ENCODE measurements around the gene MICAL1. TPM values are rescaled to one million over a fixed set of nuclear protein-coding genes. Genes with fewer than 3 reads are reported as not detected.

MICAL1 gene
- total RNA-seq, 1 experiment from 2014 or later: 92.9 TPM

DNA sequence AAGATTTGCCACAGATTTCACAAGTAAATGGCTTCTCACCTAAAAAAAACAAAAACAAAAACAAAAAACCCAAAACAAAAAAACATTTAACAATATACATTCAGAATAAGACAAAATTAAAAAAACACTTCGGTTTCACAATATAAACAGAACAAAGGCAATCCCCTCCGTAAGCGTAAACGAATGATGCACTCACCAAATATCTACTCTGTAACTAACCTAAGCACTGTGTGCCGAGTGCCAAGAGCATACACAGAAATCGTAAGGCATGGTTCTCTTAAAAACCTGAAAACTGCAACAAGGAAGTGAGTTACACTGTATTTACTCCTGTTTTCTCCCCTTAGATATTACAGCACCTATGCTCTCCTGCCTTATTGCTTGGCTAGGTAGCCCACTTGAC is 12.1 kb upstream of the MICAL1 start:
- Histone ChIP-seq H2AFZ (ENCODE audit: low read length) (no peak overlapping the region), H2BK12ac (ENCODE audit: insufficient read length, low read depth, low read length) (no peak overlapping the region), H4K91ac (ENCODE audit: insufficient read length, low read depth, low read length) (no peak overlapping the region), H3K27ac (ENCODE audit: insufficient read length, low read depth, low read length) (no peak overlapping the region), H3K56ac (ENCODE audit: insufficient read length, low read depth, low read length) (no peak overlapping the region), H3K18ac (ENCODE audit: insufficient read length, low read depth, low read length) (no peak overlapping the region), H3K23me2 (ENCODE audit: insufficient read length, low read depth, low read length, poor library complexity, severe bottlenecking) (no peaks in the 10 kb centered on the region), H2AK5ac (ENCODE audit: insufficient read length, low read length) (no peak overlapping the region), H2BK5ac (ENCODE audit: insufficient read length, low read length) (no peak overlapping the region), H4K8ac (replicated peaks; ENCODE audit: insufficient read length, low read depth, low read length) (no peak overlapping the region), H3K4me1 (ENCODE audit: insufficient read depth, low read length) (no peaks in the 10 kb centered on the region), H3K27me3 (ENCODE audit: insufficient read depth, low read length) (no peaks in the 10 kb centered on the region), H3K23ac (ENCODE audit: insufficient read length, low read depth, low read length) (no peak overlapping the region), H3K9ac (ENCODE audit: extremely low read depth, insufficient read length, low read length) (no peak overlapping the region), H3K79me2 (ENCODE audit: insufficient read depth, low read length) (no peaks in the 10 kb centered on the region), H4K20me1 (ENCODE audit: control insufficient read depth, insufficient read depth, insufficient read length) (no peaks in the 10 kb centered on the region), H3T11ph (ENCODE audit: low read length) (no peak overlapping the region), H3K4me2 (ENCODE audit: insufficient read depth, insufficient read length, low read length) (no peak overlapping the region), H2BK120ac (ENCODE audit: low read depth, low read length, poor library complexity, severe bottlenecking) (no peak overlapping the region), H3K79me1 (ENCODE audit: insufficient read depth, low read depth, low read length, poor library complexity, severe bottlenecking) (peaks cover 3% of the 10 kb centered on the region), H2BK20ac (ENCODE audit: low read depth, low read length, poor library complexity, severe bottlenecking) (no peak overlapping the region), H3K4ac (ENCODE audit: low read depth, low read length) (no peak overlapping the region), H4K5ac (ENCODE audit: insufficient read length, low read depth, low read length) (no peak overlapping the region), H3K14ac (ENCODE audit: insufficient read depth, low read length) (no peak overlapping the region), H3K9me3 (ENCODE audit: control insufficient read depth, low read depth, low read length) (no peaks in the 10 kb centered on the region), H2BK15ac (ENCODE audit: low read depth, low read length) (no peak overlapping the region)
- Mint-ChIP-seq H3K4me1 (peaks cover 7 to 12% of the 10 kb centered on the region in 2 experiments; a peak in 3 of 4 replicates), H3K27ac (no peak overlapping the region), H3K4me3 (no peak overlapping the region), H3K27me3 (ENCODE audit: low read depth) (no peaks in the 10 kb centered on the region), H3K9me3 (no peaks in the 10 kb centered on the region), H3K36me3 (ENCODE audit: insufficient read depth in 1 of 3, low read depth in 3 of 3) (peaks cover 54 to 95% (median 95%) of the 10 kb centered on the region in 3 experiments)
- TF ChIP-seq CTCF (conservative IDR thresholded peaks at IDR 0.05): no peak
- no peak for DNase-seq
- no CpG with 5 or more reads among the region's 6 CpGs for WGBS (ENCODE audit: extremely low coverage, insufficient read length, low lambda C conversion rate)

Data from H9 (cell line).